ENCODE results near the gene PWP1.

DNA sequence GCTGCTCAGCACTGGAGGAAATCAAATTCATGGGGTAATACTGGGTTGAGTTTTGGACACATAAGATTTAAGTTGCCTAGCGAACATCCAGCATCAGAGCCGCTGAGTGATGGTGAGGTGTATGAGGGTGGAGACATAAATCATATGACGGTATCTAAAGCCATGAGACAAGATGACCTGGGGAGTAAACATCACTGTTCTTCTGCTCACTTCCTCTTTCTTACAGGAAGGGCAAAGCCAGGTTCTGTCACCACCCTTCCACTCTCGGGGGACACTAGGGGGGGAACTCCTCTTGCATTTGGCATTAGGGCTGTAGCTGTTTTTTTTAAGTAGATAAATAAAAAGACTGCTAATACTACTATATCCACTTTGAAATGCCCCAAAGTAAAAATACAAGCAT lies 51.3 kb downstream of the PWP1 start:
- TF ChIP-seq, protein P1, sequence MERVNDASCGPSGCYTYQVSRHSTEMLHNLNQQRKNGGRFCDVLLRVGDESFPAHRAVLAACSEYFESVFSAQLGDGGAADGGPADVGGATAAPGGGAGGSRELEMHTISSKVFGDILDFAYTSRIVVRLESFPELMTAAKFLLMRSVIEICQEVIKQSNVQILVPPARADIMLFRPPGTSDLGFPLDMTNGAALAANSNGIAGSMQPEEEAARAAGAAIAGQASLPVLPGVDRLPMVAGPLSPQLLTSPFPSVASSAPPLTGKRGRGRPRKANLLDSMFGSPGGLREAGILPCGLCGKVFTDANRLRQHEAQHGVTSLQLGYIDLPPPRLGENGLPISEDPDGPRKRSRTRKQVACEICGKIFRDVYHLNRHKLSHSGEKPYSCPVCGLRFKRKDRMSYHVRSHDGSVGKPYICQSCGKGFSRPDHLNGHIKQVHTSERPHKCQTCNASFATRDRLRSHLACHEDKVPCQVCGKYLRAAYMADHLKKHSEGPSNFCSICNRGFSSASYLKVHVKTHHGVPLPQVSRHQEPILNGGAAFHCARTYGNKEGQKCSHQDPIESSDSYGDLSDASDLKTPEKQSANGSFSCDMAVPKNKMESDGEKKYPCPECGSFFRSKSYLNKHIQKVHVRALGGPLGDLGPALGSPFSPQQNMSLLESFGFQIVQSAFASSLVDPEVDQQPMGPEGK (CRISPR knock-in tag; IDR thresholded peaks at IDR 0.05; ENCODE audit: borderline replicate concordance), result no peak
- TF ChIP-seq ISL1 (CRISPR knock-in tag; IDR thresholded peaks at IDR 0.05) (no peak), TOX (CRISPR knock-in tag; IDR thresholded peaks at IDR 0.05; ENCODE audit: borderline replicate concordance) (no peak), CSDC2 (CRISPR knock-in tag; IDR thresholded peaks at IDR 0.05) (no peak)
